Hepatocyte (in vitro differentiated cells): ENCODE data around the gene RPTOR.

Experiments used
- CTCF ChIP-seq: fragments of 200-600 bp; sonication (generic); IDR thresholded peaks from 2 replicates; pipeline ENCODE4 v1.5.1; 2016; ENCODE audit warnings: antibody characterized with exemption, mild to moderate bottlenecking; ENCODE audit not compliant: poor library complexity
- EZH2 ChIP-seq: fragments of 200-600 bp; sonication (generic); IDR thresholded peaks from 2 replicates; pipeline ENCODE4 v1.6.1; 2016; ENCODE audit warnings: antibody characterized with exemption, mild to moderate bottlenecking, borderline replicate concordance

DNA sequence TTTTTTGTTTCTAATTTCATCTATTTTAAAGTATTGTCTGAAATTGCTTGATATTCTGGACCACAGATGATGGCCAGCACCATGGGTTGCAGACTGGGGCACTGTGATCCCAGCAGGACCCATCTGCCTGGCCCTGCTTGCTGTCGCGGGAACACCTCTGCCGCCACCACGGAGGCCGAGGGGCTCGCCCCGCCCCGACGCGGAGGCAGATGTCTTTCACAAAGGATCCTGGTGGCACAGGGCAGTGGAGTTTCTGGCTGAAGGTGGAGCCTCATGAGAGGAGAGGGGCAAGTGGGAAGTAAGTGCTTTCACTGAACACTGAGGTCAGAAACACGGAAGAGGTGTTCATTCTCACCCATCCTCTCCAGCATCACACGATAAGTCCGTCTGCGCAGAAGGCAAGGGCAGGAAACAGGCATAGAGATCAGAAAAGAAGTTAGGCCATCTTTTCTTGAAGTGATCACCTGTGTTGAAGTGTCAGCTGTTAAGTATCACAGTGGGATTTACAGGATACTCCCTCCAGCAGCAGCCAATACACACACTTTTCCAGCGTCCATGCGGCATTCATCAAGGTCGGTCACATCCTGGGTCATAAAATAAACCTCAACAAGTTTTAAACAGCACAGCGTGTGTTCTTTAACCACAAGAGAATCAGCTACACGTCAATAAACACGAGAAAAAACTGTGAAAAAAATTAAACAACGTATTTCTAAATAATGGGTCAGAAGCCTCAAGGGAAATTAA is 194.5 kb downstream of the RPTOR start:
- TF ChIP-seq EZH2 (no peak), CTCF (no peak)
